HepG2 (cell line): ENCODE measurements around the gene LMNTD1. TPM values are rescaled to one million over a fixed set of nuclear protein-coding genes. Genes with fewer than 3 reads are reported as not detected.

Experiments
- ATAC-seq: fragments of 200-7000 bp; cut with Tn5 transposase; 3 replicates; pipeline ENCODE4 v1.9.1; 2020; ENCODE audit warnings: mild to moderate bottlenecking, moderate library complexity
- BruUV-seq: library from RNA; stranded (reverse); fragments of 400-500 nt; replicated peaks from 2 replicates; lab custom pipeline; 2021; lab: Mats Ljungman, UMichigan
- CTCF ChIA-PET: fragments of 300-600 bp; formaldehyde crosslinking; extraction: SDS; loops from one replicate; lab custom pipeline; 2021; ENCODE audit warnings: low total read pairs, inconsistent platforms, low intra/inter-chr PET ratio; lab: Yijun Ruan, JAX
- POLR2A ChIA-PET: fragments of 350-600 bp; sonication (Branson Sonifier 250); formaldehyde crosslinking; loops from one replicate; lab custom pipeline; 2020; ENCODE audit warnings: antibody characterized with exemption, inconsistent platforms; lab: Yijun Ruan, JAX
- DNase-seq: peaks from one replicate; pipeline ENCODE4 v3.0.0-alpha.2; 2015; ENCODE audit warnings: low spot score
- FAIRE-seq: peaks from 3 replicates; lab custom pipeline; 2011; peaks lifted over from hg19 to GRCh38; lab: Jason Lieb, UNC
- H2AFZ ChIP-seq: one replicate; pipeline ENCODE4 v1.6.1; 2011; ENCODE audit warnings: low read length, inconsistent platforms
- H3K27ac ChIP-seq: fragments of 300-600 bp; 3 replicates; pipeline ENCODE4 v1.8.0; 2011; ENCODE audit warnings: mixed run types, mild to moderate bottlenecking, mixed read lengths, low read length, inconsistent platforms; ENCODE audit not compliant: insufficient read depth; ENCODE audit errors: extremely low read length
- H3K27me3 ChIP-seq, 2 experiments: fragments of 200-600 bp in 1 of 2; 2 replicates in 1 of 2; 3 replicates in 1 of 2; pipeline versions ENCODE4 v1.6.0 to v1.8.0; 2011; ENCODE audit warnings: low read length in 2 of 2, mild to moderate bottlenecking in 2 of 2, moderate library complexity in 2 of 2, inconsistent platforms in 1 of 2; ENCODE audit not compliant: insufficient read depth in 2 of 2, control insufficient read depth in 1 of 2
- H3K36me3 ChIP-seq, 2 experiments: fragments of 200-600 bp in 1 of 2; replicated peaks in 1 of 2; 2 replicates in 1 of 2; 3 replicates in 1 of 2; pipeline versions ENCODE4 v1.5.1 to v1.8.0; 2011; ENCODE audit warnings: low read length in 2 of 2, inconsistent platforms in 1 of 2; ENCODE audit not compliant: insufficient read depth in 2 of 2, control insufficient read depth in 1 of 2
- H3K4me1 ChIP-seq: 2 replicates; pipeline ENCODE4 v1.5.1; 2012; ENCODE audit warnings: low read length, inconsistent platforms; ENCODE audit not compliant: insufficient read depth
- H3K4me2 ChIP-seq: 2 replicates; pipeline ENCODE4 v1.6.0; 2011; ENCODE audit warnings: low read depth, low read length, inconsistent platforms
- H3K4me3 ChIP-seq, 3 experiments: fragments of 200-600 bp in 1 of 3; sonication (generic), shearing (Covaris generic) in 1 of 3; replicated peaks in 1 of 3; 2 replicates each; pipeline ENCODE4 v1.5.1; 2011 to 2016; ENCODE audit warnings: low read length in 3 of 3, inconsistent platforms in 2 of 3, low read depth in 2 of 3, mild to moderate bottlenecking in 2 of 3, control low read depth in 1 of 3, mixed read lengths in 1 of 3; ENCODE audit not compliant: insufficient read depth in 1 of 3
- H3K79me2 ChIP-seq: one replicate; pipeline ENCODE4 v1.6.1; 2011; ENCODE audit warnings: low read length, inconsistent platforms; ENCODE audit not compliant: insufficient read depth
- H3K9ac ChIP-seq: 2 replicates; pipeline ENCODE4 v1.6.0; 2011; ENCODE audit warnings: mild to moderate bottlenecking, low read depth, low read length, inconsistent platforms; ENCODE audit not compliant: insufficient read depth
- H3K9me3 ChIP-seq: 2 replicates; pipeline ENCODE4 v1.5.1; 2012; ENCODE audit warnings: mild to moderate bottlenecking, low read length
- H4K20me1 ChIP-seq: 2 replicates; pipeline ENCODE4 v1.6.0; 2011; ENCODE audit warnings: inconsistent platforms, mild to moderate bottlenecking, low read length, moderate library complexity; ENCODE audit not compliant: insufficient read depth
- KLF16 ChIP-seq, 2 experiments: sonication (generic) in 1 of 2; formaldehyde crosslinking in 1 of 2; IDR thresholded peaks; 2 replicates each; pipeline versions ENCODE4 v1.6.1 to v1.8.0; 2016 to 2023; ENCODE audit warnings: missing genetic modification reagents in 2 of 2, missing compliant biosample characterization in 1 of 2
- MTA3 ChIP-seq: sonication (generic); formaldehyde crosslinking; IDR thresholded peaks from 2 replicates; pipeline ENCODE4 v1.4.0; 2020; ENCODE audit warnings: missing genetic modification reagents
- ZBTB1 ChIP-seq: sonication (generic); formaldehyde crosslinking; IDR thresholded peaks from 2 replicates; pipeline ENCODE4 v1.4.0; 2020; ENCODE audit warnings: missing genetic modification reagents, borderline replicate concordance
- ZNF354B ChIP-seq: sonication (generic); formaldehyde crosslinking; IDR thresholded peaks from 2 replicates; pipeline ENCODE4 v1.8.0; 2022; ENCODE audit warnings: mild to moderate bottlenecking, missing genetic modification reagents
- ZNF546 ChIP-seq: sonication (generic); formaldehyde crosslinking; conservative IDR thresholded peaks from 2 replicates; pipeline ENCODE4 v1.8.1; 2023; ENCODE audit warnings: mild to moderate bottlenecking, missing genetic modification reagents
- ZNF674 ChIP-seq: sonication (generic); formaldehyde crosslinking; IDR thresholded peaks from 2 replicates; pipeline ENCODE4 v1.5.0; 2020; ENCODE audit warnings: low read depth, mild to moderate bottlenecking, missing genetic modification reagents
- ZNF709 ChIP-seq: sonication (generic); formaldehyde crosslinking; IDR thresholded peaks from 2 replicates; pipeline ENCODE4 v1.5.0; 2020; ENCODE audit warnings: mild to moderate bottlenecking, missing genetic modification reagents
- ZSCAN29 ChIP-seq: sonication (generic); formaldehyde crosslinking; conservative IDR thresholded peaks from 2 replicates; pipeline ENCODE4 v1.4.0; 2020; ENCODE audit warnings: mild to moderate bottlenecking, missing genetic modification reagents
- WGBS: methylation state at CpG from one replicate; pipeline ENCODE4 v1.1.6; 2017; ENCODE audit warnings: low lambda C conversion rate; 5-methylcytosine and 5-hydroxymethylcytosine counted together
- in situ Hi-C: cut with HindIII; loops from 2 replicates; pipeline ENCODE4 v1.10.0; 2017; ENCODE audit warnings: low pct_unique_long_range_greater_than_20kb; ENCODE audit not compliant: extremely low pct_ligation_motif_present
- intact Hi-C: fragments of 100-400 bp; cut with micrococcal nuclease; formaldehyde crosslinking; loops from one replicate; pipeline ENCODE4 v1.10.0; 2022; ENCODE audit not compliant: unreplicated experiment
- polyA plus RNA-seq, 8 experiments: library from polyadenylated mRNA; depleted of rRNA in 3 of 8; stranded (reverse) in 7 of 8; unstranded in 1 of 8; fragments of >200 nt; fragmentation: Illumina TruSeq in 4 of 8; extraction: Trizol in 4 of 8; gene quantifications; 2 replicates each; pipeline versions ENCODE4 v1.2.1 to v1.2.3, GENCODE V29; 2011 to 2016; ENCODE audit warnings: low read depth in 4 of 8, missing spikeins in 1 of 8, mixed read lengths in 1 of 8; ENCODE audit not compliant: insufficient read depth in 1 of 8
- total RNA-seq, 5 experiments: library from RNA; depleted of rRNA; stranded (reverse); fragments of >200 nt; fragmentation: Illumina TruSeq; extraction: Trizol; gene quantifications; 2 replicates each; pipeline ENCODE4 v1.2.3, GENCODE V29; 2016; ENCODE audit warnings: low read depth in 1 of 5
- TF ChIP-seq, protein P1 (sequence below): IDR thresholded peaks from 2 replicates; pipeline ENCODE4 v1.6.1; 2016; ENCODE audit warnings: low read depth, control low read depth
- TF ChIP-seq, protein P2 (sequence below): sonication (generic); formaldehyde crosslinking; IDR thresholded peaks from 2 replicates; pipeline ENCODE4 v1.5.1; 2020; ENCODE audit warnings: mild to moderate bottlenecking, missing genetic modification reagents, moderate library complexity
- TF ChIP-seq, protein P3 (sequence below): sonication (generic); formaldehyde crosslinking; IDR thresholded peaks from 2 replicates; pipeline ENCODE4 v1.8.0; 2022; ENCODE audit warnings: mild to moderate bottlenecking, missing genetic modification reagents, moderate library complexity

The LMNTD1 gene
- total and polyA plus RNA-seq, 2 of the 13 experiments (the other 11 are each of a cell fraction or from before 2014, with no cell fraction given): not detected

DNA sequence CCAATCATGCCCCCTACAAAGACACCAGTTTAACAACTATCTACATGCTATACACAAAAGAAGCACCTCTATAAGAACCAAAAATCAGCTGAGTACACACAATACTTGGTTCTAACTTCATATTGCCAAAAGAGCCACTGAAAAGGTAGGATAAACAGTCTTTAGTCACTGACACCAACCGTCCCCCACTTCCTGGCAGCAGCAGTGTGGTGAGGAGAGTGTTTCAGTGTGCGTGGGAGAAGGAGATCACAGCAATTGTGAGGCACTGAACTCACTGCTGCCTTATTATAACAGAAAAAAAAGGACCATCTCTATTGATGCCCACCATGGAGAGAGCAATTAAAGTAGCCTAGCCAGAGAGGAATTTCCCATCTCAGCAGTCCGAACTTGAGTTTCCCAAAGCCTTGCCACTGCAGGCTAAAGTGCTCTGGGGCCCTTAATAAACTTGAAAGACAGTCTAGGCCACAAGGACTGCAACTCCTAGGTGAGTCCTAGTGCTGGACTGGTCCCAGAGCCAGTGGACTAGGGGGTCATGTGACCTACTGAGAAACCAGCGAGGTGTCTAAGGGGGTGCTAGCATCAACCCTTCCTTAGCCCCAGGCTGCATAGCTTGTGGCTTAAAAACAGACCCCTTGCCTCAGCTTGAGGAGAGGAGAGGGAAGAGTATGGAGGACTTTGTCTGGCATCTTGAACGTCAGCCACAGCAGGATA, 37.1 kb upstream of the LMNTD1 start:
- 0% methylated on average over 4 of the region's 5 CpGs for WGBS
- Histone ChIP-seq H3K4me2 (no peak overlapping the region), H3K27me3 (no peaks in the 10 kb centered on the region), H2AFZ (no peak overlapping the region), H3K9me3 (no peaks in the 10 kb centered on the region), H3K79me2 (no peaks in the 10 kb centered on the region), H3K4me3 (no peak overlapping the region), H3K9ac (no peak overlapping the region), H4K20me1 (no peaks in the 10 kb centered on the region), H3K4me1 (no peaks in the 10 kb centered on the region), H3K36me3 (no peaks in the 10 kb centered on the region), H3K27ac (no peak overlapping the region)
- DNase-seq (no peak), ATAC-seq (no peak), FAIRE-seq (no peak)
- ChIA-PET CTCF (no interaction called here), POLR2A (no interaction called here)
- no TSS peak for BruUV-seq
- intact Hi-C loops (no loop called here), in situ Hi-C loops (no loop called here)
- TF ChIP-seq ZNF674 (CRISPR knock-in tag) (no peak), ZBTB1 (CRISPR knock-in tag) (no peak), MTA3 (no peak), ZNF709 (CRISPR knock-in tag) (no peak), ZSCAN29 (CRISPR knock-in tag) (no peak), KLF16 (CRISPR knock-in tag; IDR thresholded peaks at IDR 0.05) (no peak), ZNF546 (no peak), ZNF354B (CRISPR knock-in tag) (no peak)
- TF ChIP-seq, protein P1, sequence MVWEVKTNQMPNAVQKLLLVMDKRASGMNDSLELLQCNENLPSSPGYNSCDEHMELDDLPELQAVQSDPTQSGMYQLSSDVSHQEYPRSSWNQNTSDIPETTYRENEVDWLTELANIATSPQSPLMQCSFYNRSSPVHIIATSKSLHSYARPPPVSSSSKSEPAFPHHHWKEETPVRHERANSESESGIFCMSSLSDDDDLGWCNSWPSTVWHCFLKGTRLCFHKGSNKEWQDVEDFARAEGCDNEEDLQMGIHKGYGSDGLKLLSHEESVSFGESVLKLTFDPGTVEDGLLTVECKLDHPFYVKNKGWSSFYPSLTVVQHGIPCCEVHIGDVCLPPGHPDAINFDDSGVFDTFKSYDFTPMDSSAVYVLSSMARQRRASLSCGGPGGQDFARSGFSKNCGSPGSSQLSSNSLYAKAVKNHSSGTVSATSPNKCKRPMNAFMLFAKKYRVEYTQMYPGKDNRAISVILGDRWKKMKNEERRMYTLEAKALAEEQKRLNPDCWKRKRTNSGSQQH (CRISPR knock-in tag): no peak
- TF ChIP-seq, protein P2, sequence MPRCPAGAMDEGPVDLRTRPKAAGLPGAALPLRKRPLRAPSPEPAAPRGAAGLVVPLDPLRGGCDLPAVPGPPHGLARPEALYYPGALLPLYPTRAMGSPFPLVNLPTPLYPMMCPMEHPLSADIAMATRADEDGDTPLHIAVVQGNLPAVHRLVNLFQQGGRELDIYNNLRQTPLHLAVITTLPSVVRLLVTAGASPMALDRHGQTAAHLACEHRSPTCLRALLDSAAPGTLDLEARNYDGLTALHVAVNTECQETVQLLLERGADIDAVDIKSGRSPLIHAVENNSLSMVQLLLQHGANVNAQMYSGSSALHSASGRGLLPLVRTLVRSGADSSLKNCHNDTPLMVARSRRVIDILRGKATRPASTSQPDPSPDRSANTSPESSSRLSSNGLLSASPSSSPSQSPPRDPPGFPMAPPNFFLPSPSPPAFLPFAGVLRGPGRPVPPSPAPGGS (CRISPR knock-in tag): no peak
- TF ChIP-seq, protein P3, sequence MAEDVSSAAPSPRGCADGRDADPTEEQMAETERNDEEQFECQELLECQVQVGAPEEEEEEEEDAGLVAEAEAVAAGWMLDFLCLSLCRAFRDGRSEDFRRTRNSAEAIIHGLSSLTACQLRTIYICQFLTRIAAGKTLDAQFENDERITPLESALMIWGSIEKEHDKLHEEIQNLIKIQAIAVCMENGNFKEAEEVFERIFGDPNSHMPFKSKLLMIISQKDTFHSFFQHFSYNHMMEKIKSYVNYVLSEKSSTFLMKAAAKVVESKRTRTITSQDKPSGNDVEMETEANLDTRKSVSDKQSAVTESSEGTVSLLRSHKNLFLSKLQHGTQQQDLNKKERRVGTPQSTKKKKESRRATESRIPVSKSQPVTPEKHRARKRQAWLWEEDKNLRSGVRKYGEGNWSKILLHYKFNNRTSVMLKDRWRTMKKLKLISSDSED (CRISPR knock-in tag): no peak
